Neutrophil (primary cell): ENCODE data around the gene GASK1A.

ENCODE experiments used
- H3K27ac ChIP-seq: fragments of 200-600 bp; sonication (generic); 2 replicates; pipeline ENCODE4 v1.5.1; 2016; ENCODE audit warnings: mild to moderate bottlenecking, moderate library complexity
- H3K27me3 ChIP-seq: fragments of 200-600 bp; sonication (generic); 2 replicates; pipeline ENCODE4 v1.6.0; 2016; ENCODE audit warnings: mild to moderate bottlenecking
- H3K36me3 ChIP-seq: fragments of 200-600 bp; sonication (generic); 2 replicates; pipeline ENCODE4 v1.5.1; 2017
- H3K4me1 ChIP-seq, 2 experiments: fragments of 200-600 bp in 1 of 2; sonication (generic) in 1 of 2; 1 replicate in 1 of 2; 2 replicates in 1 of 2; pipeline versions ENCODE4 v1.5.1 to v1.6.1; 2013 to 2016; ENCODE audit warnings: low read depth in 1 of 2, low read length in 1 of 2, mild to moderate bottlenecking in 1 of 2, moderate library complexity in 1 of 2; ENCODE audit not compliant: control insufficient read depth in 1 of 2, insufficient read depth in 1 of 2
- H3K4me3 ChIP-seq, 2 experiments: fragments of 200-600 bp in 1 of 2; sonication (generic) in 1 of 2; 1 replicate in 1 of 2; 2 replicates in 1 of 2; pipeline ENCODE4 v1.5.1; 2013 to 2016; ENCODE audit warnings: low read depth in 1 of 2, low read length in 1 of 2, mild to moderate bottlenecking in 1 of 2, moderate library complexity in 1 of 2
- H3K9me3 ChIP-seq: fragments of 200-600 bp; sonication (generic); 2 replicates; pipeline ENCODE4 v1.5.1; 2016
- TF ChIP-seq, protein P1 (sequence below): fragments of 200-600 bp; sonication (generic); IDR thresholded peaks from 2 replicates; pipeline ENCODE4 v1.5.1; 2016; ENCODE audit warnings: antibody characterized with exemption

Gene GASK1A

DNA sequence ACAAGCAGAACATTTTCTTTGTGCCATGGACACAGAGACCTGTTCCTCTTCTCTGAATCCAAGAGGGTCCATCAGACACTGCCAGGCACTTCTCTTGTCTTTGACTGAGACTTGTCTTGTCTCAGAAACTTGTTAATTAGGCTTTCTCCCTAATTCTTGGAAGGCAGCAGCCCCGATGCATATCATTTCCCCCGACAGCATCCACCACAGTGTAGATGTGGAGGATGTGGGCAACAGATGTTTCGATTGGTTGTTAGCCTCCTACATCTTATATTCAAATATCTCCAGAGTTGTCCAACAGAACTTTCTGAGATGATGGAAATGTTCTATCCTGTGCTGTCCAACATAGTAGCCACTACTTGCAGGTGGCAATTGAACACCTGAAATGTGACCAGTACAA, 15.5 kb downstream of the GASK1A start:
- TF ChIP-seq, protein P1, sequence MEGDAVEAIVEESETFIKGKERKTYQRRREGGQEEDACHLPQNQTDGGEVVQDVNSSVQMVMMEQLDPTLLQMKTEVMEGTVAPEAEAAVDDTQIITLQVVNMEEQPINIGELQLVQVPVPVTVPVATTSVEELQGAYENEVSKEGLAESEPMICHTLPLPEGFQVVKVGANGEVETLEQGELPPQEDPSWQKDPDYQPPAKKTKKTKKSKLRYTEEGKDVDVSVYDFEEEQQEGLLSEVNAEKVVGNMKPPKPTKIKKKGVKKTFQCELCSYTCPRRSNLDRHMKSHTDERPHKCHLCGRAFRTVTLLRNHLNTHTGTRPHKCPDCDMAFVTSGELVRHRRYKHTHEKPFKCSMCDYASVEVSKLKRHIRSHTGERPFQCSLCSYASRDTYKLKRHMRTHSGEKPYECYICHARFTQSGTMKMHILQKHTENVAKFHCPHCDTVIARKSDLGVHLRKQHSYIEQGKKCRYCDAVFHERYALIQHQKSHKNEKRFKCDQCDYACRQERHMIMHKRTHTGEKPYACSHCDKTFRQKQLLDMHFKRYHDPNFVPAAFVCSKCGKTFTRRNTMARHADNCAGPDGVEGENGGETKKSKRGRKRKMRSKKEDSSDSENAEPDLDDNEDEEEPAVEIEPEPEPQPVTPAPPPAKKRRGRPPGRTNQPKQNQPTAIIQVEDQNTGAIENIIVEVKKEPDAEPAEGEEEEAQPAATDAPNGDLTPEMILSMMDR, result no peak
- Histone ChIP-seq H3K27me3 (no peaks in the 10 kb centered on the region), H3K36me3 (no peaks in the 10 kb centered on the region), H3K4me3 (no peak overlapping the region), H3K27ac (no peak overlapping the region), H3K4me1 (no peaks in the 10 kb centered on the region), H3K9me3 (no peaks in the 10 kb centered on the region)

DNA sequence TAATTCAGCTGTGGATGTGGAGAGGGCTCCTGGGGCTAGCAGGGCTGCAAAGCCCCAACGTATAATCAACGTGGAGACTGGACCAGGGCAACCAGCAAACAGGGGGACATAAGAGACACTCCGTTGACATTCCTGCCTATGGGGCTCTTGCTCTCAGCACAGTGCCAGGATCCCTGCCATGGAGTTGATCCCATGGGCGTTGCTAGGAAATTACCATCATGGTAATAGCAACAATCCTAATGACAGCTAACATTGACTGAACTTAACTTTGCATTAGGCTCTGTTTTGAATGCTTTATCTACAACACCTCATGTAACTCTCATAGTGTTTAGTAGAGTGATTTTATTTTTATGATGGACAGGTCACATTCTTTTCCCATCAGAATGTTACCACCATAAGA, 16.9 kb downstream of the GASK1A start:
- TF ChIP-seq, protein P1, result no peak
- H3K4me3 ChIP-seq, result no peak overlapping the region
- H3K27me3 ChIP-seq, result no peaks in the 10 kb centered on the region
- H3K4me1 ChIP-seq, result no peaks in the 10 kb centered on the region
- H3K36me3 ChIP-seq, result no peaks in the 10 kb centered on the region
- H3K27ac ChIP-seq, result no peak overlapping the region
- no peaks in the 10 kb centered on the region for H3K9me3 ChIP-seq

DNA sequence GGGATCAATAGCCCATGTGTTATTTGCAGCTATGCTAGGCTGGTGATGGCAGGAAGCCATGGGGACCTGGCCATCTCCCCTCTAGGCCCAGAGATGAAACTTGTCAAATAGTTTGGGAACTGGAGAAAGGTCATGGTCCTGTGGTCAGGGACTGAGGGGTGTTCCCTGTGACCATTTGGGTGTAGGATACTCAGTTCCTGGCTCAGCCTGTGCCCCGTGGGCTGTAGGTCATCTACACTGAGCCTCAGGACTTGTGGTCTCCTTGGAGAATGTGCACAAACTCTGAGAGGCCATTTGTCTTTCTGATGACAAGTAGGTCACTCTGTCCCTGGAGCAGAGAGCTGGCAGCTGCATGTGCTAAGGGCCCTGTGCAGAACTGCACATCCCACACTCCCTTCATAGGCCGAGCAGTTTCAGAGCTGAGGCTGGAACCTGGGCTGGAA, 17.5 kb downstream of the GASK1A start:
- no peaks in the 10 kb centered on the region for H3K9me3 ChIP-seq
- TF ChIP-seq, protein P1, result no peak

DNA sequence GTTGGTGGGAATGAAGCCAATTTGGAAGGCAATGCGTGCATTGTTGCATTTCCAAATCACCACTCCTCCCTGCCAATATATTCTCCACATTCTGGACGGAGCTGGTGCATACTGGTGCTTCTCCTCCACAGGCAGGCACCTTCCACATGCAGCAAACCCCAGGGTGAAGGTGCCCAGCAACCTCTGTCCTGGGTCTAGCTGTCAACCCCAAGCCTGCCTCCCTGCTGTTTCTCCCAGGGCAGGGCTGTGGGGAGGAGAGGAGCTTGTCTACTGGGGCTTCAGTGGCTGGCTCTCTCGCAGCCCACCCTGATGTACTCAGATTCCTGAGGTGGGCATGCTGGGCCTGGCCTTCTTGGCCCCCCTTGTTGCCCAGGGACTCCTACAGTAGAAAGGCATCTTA, 20.1 kb downstream of the GASK1A start:
- Histone ChIP-seq H3K9me3 (no peaks in the 10 kb centered on the region), H3K27ac (no peak overlapping the region), H3K4me3 (no peak overlapping the region), H3K4me1 (no peaks in the 10 kb centered on the region), H3K27me3 (no peaks in the 10 kb centered on the region), H3K36me3 (no peaks in the 10 kb centered on the region)
- TF ChIP-seq, protein P1, result no peak

More for the DNA sequence above, 17.5 kb downstream of the GASK1A start:
- H3K4me1 ChIP-seq, result no peaks in the 10 kb centered on the region
- H3K27me3 ChIP-seq, result no peaks in the 10 kb centered on the region
- no peak overlapping the region for H3K27ac ChIP-seq
- H3K36me3 ChIP-seq, result no peaks in the 10 kb centered on the region
- H3K4me3 ChIP-seq, result no peak overlapping the region

DNA sequence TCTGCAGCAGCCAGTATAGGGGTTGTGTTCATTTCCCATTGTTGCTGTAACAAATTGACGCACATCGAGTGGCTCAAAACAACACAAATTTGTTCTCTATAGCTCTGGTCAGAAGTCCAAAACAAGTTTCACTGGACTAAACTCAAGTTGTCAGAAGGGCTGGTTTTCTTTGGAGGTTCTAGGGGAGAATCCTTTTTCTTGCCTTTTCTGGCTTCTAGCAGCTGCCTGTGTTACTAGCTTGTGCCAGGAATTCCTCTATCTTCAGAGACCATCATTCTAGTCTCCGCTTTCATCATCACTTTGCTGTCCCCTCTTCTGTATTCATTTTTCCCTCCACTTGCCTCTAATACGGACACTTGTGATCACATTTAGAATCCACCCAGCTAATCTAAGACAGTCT, 20.5 kb downstream of the GASK1A start:
- Histone ChIP-seq H3K4me3 (no peak overlapping the region), H3K36me3 (no peaks in the 10 kb centered on the region), H3K27me3 (no peaks in the 10 kb centered on the region), H3K27ac (no peak overlapping the region), H3K4me1 (no peaks in the 10 kb centered on the region), H3K9me3 (no peaks in the 10 kb centered on the region)
- TF ChIP-seq, protein P1, result no peak

DNA sequence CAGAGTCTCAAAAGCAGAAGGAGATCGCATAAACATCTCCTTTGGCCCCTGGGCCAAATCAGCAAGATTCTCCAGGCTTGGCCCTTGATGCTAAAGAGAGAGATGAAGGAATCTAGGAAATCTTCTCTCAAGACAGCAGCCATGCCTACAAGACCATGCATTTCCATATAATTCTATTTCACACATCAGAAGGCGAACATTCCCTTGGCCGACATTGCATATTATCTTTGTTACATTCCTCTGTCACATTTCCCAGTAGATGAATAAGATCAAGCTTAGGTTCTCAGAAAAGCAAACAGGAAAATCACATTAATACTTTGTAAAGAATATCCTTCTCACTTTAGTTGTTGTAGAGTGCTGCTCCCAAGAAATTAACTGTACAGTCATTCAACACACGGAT, 21.3 kb downstream of the GASK1A start:
- H3K4me1 ChIP-seq, result no peaks in the 10 kb centered on the region
- no peaks in the 10 kb centered on the region for H3K27me3 ChIP-seq
- H3K27ac ChIP-seq, result no peak overlapping the region
- H3K4me3 ChIP-seq, result no peak overlapping the region
- TF ChIP-seq, protein P1, result no peak
- H3K9me3 ChIP-seq, result no peaks in the 10 kb centered on the region
- H3K36me3 ChIP-seq, result no peaks in the 10 kb centered on the region
